KMS-11 (cell line): ENCODE measurements around the gene MAGI2.

Experiments used
- H2AFZ ChIP-seq: fragments of 200-600 bp; sonication (generic); 2 replicates; pipeline ENCODE4 v1.6.1; 2016; ENCODE audit warnings: antibody characterized with exemption, mixed run types, low read depth
- H3K27ac ChIP-seq: fragments of 200-600 bp; sonication (generic); 2 replicates; pipeline ENCODE4 v1.6.1; 2016; ENCODE audit warnings: mild to moderate bottlenecking, mixed run types
- H3K27me3 ChIP-seq: fragments of 200-600 bp; sonication (generic); 2 replicates; pipeline ENCODE4 v1.6.1; 2017; ENCODE audit warnings: mild to moderate bottlenecking, low read depth, mixed run types, moderate library complexity; ENCODE audit not compliant: insufficient read depth
- H3K36me3 ChIP-seq: fragments of 200-600 bp; sonication (generic); 2 replicates; pipeline ENCODE4 v1.6.1; 2017; ENCODE audit warnings: mild to moderate bottlenecking, mixed run types; ENCODE audit not compliant: insufficient read depth
- H3K4me1 ChIP-seq: fragments of 200-600 bp; sonication (generic); 2 replicates; pipeline ENCODE4 v1.6.1; 2016; ENCODE audit warnings: mild to moderate bottlenecking, low read depth, mixed run types; ENCODE audit not compliant: poor library complexity, severe bottlenecking
- H3K4me2 ChIP-seq: fragments of 200-600 bp; sonication (generic); 2 replicates; pipeline ENCODE4 v1.7.0; 2016; ENCODE audit warnings: mild to moderate bottlenecking, mixed run types
- H3K4me3 ChIP-seq: fragments of 200-600 bp; sonication (generic); IDR thresholded peaks from 2 replicates; pipeline ENCODE4 v1.6.1; 2017; ENCODE audit warnings: low read depth, low read length, mixed read lengths; ENCODE audit not compliant: insufficient read depth
- H3K79me2 ChIP-seq: fragments of 200-600 bp; sonication (generic); 2 replicates; pipeline ENCODE4 v1.6.1; 2016; ENCODE audit warnings: low read depth, mixed run types; ENCODE audit not compliant: insufficient read depth
- H3K9ac ChIP-seq: fragments of 200-600 bp; sonication (generic); 2 replicates; pipeline ENCODE4 v1.6.1; 2016; ENCODE audit warnings: mild to moderate bottlenecking, mixed run types
- H4K20me1 ChIP-seq: fragments of 200-600 bp; sonication (generic); 2 replicates; pipeline ENCODE4 v1.6.1; 2016; ENCODE audit warnings: mild to moderate bottlenecking, mixed run types; ENCODE audit not compliant: insufficient read depth
- CTCF ChIP-seq: fragments of 200-600 bp; sonication (generic); conservative IDR thresholded peaks from 2 replicates; pipeline ENCODE4 v1.6.1; 2017; ENCODE audit warnings: low read depth, mild to moderate bottlenecking, antibody characterized with exemption, low read length, moderate library complexity, mixed read lengths

Gene MAGI2

GRCh38 chr7:78955329-78955728 is 498.1 kb downstream of the MAGI2 start:
- no peak overlapping the region for H2AFZ ChIP-seq
- H3K36me3 ChIP-seq, result no peaks in the 10 kb centered on the region
- no peaks in the 10 kb centered on the region for H4K20me1 ChIP-seq
- H3K27ac ChIP-seq, result no peak overlapping the region
- H3K9ac ChIP-seq, result no peak overlapping the region
- no peaks in the 10 kb centered on the region for H3K4me1 ChIP-seq
- H3K4me2 ChIP-seq, result no peak overlapping the region
- no peaks in the 10 kb centered on the region for H3K79me2 ChIP-seq
- no peak overlapping the region for H3K4me3 ChIP-seq
- no peaks in the 10 kb centered on the region for H3K27me3 ChIP-seq
- TF ChIP-seq CTCF, result no peak

- Histone ChIP-seq H3K27ac (no peak overlapping the region), H2AFZ (no peak overlapping the region), H3K4me3 (no peak overlapping the region), H3K4me1 (no peaks in the 10 kb centered on the region), H3K79me2 (no peaks in the 10 kb centered on the region), H3K27me3 (no peaks in the 10 kb centered on the region), H3K36me3 (no peaks in the 10 kb centered on the region), H3K9ac (no peak overlapping the region), H3K4me2 (no peak overlapping the region), H4K20me1 (no peaks in the 10 kb centered on the region)
- TF ChIP-seq CTCF, result no peak
These were observed 499.6 kb downstream of the MAGI2 start for GRCh38 chr7:78953726-78954363.

GRCh38 chr7:78953090-78953489 is 500.4 kb downstream of the MAGI2 start:
- no peak overlapping the region for H3K27ac ChIP-seq
- H3K4me3 ChIP-seq, result no peak overlapping the region
- H3K79me2 ChIP-seq, result no peaks in the 10 kb centered on the region
- no peak overlapping the region for H2AFZ ChIP-seq
- no peak overlapping the region for H3K9ac ChIP-seq
- H3K27me3 ChIP-seq, result no peaks in the 10 kb centered on the region
- H4K20me1 ChIP-seq, result no peaks in the 10 kb centered on the region
- H3K36me3 ChIP-seq, result no peaks in the 10 kb centered on the region
- no peak for TF ChIP-seq CTCF
- no peaks in the 10 kb centered on the region for H3K4me1 ChIP-seq
- H3K4me2 ChIP-seq, result no peak overlapping the region

GRCh38 chr7:78939669-78940068 is 513.8 kb downstream of the MAGI2 start:
- TF ChIP-seq CTCF, result no peak
- Histone ChIP-seq H3K4me1 (no peaks in the 10 kb centered on the region), H4K20me1 (no peaks in the 10 kb centered on the region)

More at GRCh38 chr7:78939669-78940068, 513.8 kb downstream of the MAGI2 start:
- Histone ChIP-seq H3K36me3 (no peaks in the 10 kb centered on the region), H3K27ac (no peak overlapping the region), H3K4me3 (no peak overlapping the region), H2AFZ (no peak overlapping the region), H3K4me2 (no peak overlapping the region), H3K79me2 (no peaks in the 10 kb centered on the region), H3K9ac (no peak overlapping the region), H3K27me3 (no peaks in the 10 kb centered on the region)
